GM12875 (cell line): ENCODE results near the gene RNU11.
"Not testable (repeated sequence)": the region's sequence is repeated elsewhere in the genome, so short reads cannot be mapped to it uniquely, and the experiment has no call there.

Experiments
- H3K4me3 ChIP-seq: one replicate; pipeline ENCODE4 v1.5.1; 2011; ENCODE audit warnings: low read depth, low read length, control low read depth
- CTCF ChIP-seq: IDR thresholded peaks from 2 replicates; pipeline ENCODE4 v1.5.1; 2011; ENCODE audit warnings: low read depth, mild to moderate bottlenecking, control low read depth, inconsistent platforms, low read length, moderate library complexity, borderline replicate concordance; ENCODE audit not compliant: insufficient read depth

The RNU11 gene

GRCh38 chr1:28684937-28685336, 36.5 kb downstream of the RNU11 start:
- no peak overlapping the region for H3K4me3 ChIP-seq
- no peak for TF ChIP-seq CTCF

GRCh38 chr1:28691627-28692026, 43.2 kb downstream of the RNU11 start:
- H3K4me3 ChIP-seq = not testable (repeated sequence)
